Heart left ventricle (tissue), 16 donors: ENCODE measurements around the gene MYO1C. TPM values are rescaled to one million over a fixed set of nuclear protein-coding genes. Genes with fewer than 3 reads are reported as not detected.

Experiments
- ATAC-seq, 4 donors: fragments of 200-7000 bp; cut with Tn5 transposase; one replicate each; pipeline ENCODE4 v1.9.1; 2020 to 2022; ENCODE audit warnings: moderate library complexity in 4 of 4, mild to moderate bottlenecking in 3 of 4, moderate number of reproducible peaks in 1 of 4
- DNase-seq, 5 donors: peaks; one replicate each; pipeline ENCODE4 v3.0.0-alpha.2; 2020
- H3K27ac ChIP-seq, 12 donors: fragments of 200-600 bp; sonication (generic) in 4 of 12; one replicate each; pipeline versions ENCODE4 v1.5.0 to v1.8.0; 2016 to 2022; ENCODE audit warnings: mild to moderate bottlenecking in 2 of 12
- H3K27me3 ChIP-seq, 9 donors: fragments of 200-600 bp; sonication (generic) in 2 of 9; one replicate each; pipeline versions ENCODE4 v1.5.1 to v1.8.0; 2016 to 2022; ENCODE audit warnings: mild to moderate bottlenecking in 3 of 9
- H3K36me3 ChIP-seq, 9 donors: fragments of 200-600 bp; sonication (generic) in 2 of 9; one replicate each; pipeline versions ENCODE4 v1.5.0 to v1.8.0; 2018 to 2022; ENCODE audit warnings: mild to moderate bottlenecking in 2 of 9
- H3K4me1 ChIP-seq, 12 donors: fragments of 200-600 bp; sonication (generic) in 4 of 12; one replicate each; pipeline versions ENCODE4 v1.5.0 to v1.8.0; 2016 to 2022; ENCODE audit warnings: mild to moderate bottlenecking in 3 of 12
- H3K4me3 ChIP-seq, 12 donors: fragments of 200-600 bp; sonication (generic) in 4 of 12; one replicate each; pipeline versions ENCODE4 v1.5.0 to v1.8.0; 2017 to 2022; ENCODE audit warnings: mild to moderate bottlenecking in 9 of 12, moderate library complexity in 4 of 12
- H3K9me3 ChIP-seq, 12 donors: fragments of 200-600 bp; sonication (generic) in 4 of 12; one replicate each; pipeline versions ENCODE4 v1.5.0 to v1.8.0; 2016 to 2022; ENCODE audit warnings: mild to moderate bottlenecking in 1 of 12
- POLR2A ChIP-seq, 2 donors: fragments of 450-650 bp; IDR thresholded peaks; one replicate each; pipeline ENCODE4 v1.6.1; 2017; ENCODE audit warnings: antibody characterized with exemption in 2 of 2, mild to moderate bottlenecking in 2 of 2, moderate library complexity in 2 of 2
- WGBS, 4 donors: extraction: QIAGEN DNeasy Blood & Tissue Kit in 2 of 4; methylation state at CpG; one replicate each; pipeline versions ENCODE4 v1.1.5 to v1.1.7; 2013 to 2018; 5-methylcytosine and 5-hydroxymethylcytosine counted together
- intact Hi-C, 10 donors: fragments of 100-400 bp; cut with DNase I; formaldehyde crosslinking; loops; one replicate each; pipeline versions ENCODE4 v1.11.1 to v1.14.2; 2022
- polyA plus RNA-seq, 2 donors: library from polyadenylated mRNA; stranded (reverse); fragments of 200-250 nt; gene quantifications; one replicate each; pipeline ENCODE4 v1.2.3, GENCODE V29; 2013
- total RNA-seq, 9 donors: library from RNA; depleted of rRNA in 2 of 9; stranded (reverse); fragments of >200 nt in 2 of 9; fragmentation: NEBNext Ultra II Directional in 3 of 9; extraction: Animal tissue kit (Norgen Biotek cat#: 25700) in 3 of 9; gene quantifications; one replicate each; pipeline versions ENCODE4 v1.1.0 to v1.2.4, GENCODE V29; 2016 to 2023
- TF ChIP-seq, protein P1 (sequence below), 12 donors: fragments of 200-600 bp; sonication (generic) in 4 of 12; IDR thresholded peaks; one replicate each; pipeline versions ENCODE4 v1.5.0 to v1.8.0; 2018 to 2022; ENCODE audit warnings: antibody characterized with exemption in 12 of 12, mild to moderate bottlenecking in 5 of 12
- donor health status: ischemic (EF 13 %, LVEDD 7.1; RV severe dilation, severe dysfunction).
- donor health status: healthy with polysubstance abuse.
- donor health status: DM: no; HTN: yes; CAD: no.
- donor health status: DM: no; HTN: no; CAD: no.
- donor health status: ischemic (EF 25% LVEDD 6.9; RV normal size, moderate dysfunction).
- donor health status: ischemic (EF 25% LVEDD 5.7; RV mildly dilated, moderate dysfunction).
- donor health status: healthy.
- donor health status: DM: yes; HTN: yes; CAD: no.
- donor health status: ischemic (EF 35%, LVEDD 5.7; RV mildly dilated, moderate dysfunction).
- donor health status: nonischemic (EF 11% LVEDD 7.7; RV severe dilation, severe dysfunction).
- donor health status: DM: yes; HTN: yes; CAD: no.
- donor health status: PGD.
- donor health status: ischemic (EF 29% LVEDD 5.4; RV normal size, mild dysfunction).
- donor health status: nonischemic (EF 23%, LVEDD 6.1; RV moderate dilation, normal function).

The MYO1C gene
- total and polyA plus RNA-seq, 11 donors = 89.6 to 259 (median 174) TPM

DNA sequence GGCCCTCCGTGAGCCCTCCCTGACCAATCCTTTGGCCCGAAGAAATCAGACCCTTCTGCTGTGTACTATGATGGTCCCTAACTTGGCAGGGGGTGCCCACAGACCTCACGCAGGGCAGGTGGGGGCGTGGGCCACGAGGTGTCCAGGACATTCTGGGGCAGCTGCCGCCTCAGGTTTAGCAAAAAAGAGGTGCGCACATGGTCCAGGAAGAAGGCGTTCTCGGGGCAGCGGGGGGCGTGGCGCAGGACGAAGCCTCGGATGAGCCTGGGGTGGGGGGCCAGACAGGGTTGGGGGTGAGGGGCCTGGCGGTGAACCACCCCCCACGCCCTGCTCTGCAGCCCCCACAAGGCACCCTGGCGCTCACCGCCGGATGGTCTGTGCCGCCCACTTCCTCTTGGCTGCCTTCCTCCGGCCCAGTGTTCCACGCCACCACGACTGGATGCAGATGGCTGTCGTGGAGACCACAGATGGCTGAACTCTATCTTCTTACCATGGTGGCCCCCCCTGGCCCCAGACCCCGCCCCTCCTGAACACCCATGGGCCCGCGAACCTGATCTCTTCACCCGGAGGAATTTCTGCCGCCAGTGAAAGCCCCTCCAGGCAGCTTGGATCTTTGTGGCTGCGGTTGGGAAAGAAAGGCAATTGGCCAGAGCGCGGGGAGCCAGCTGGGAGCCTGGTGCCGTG, 22.3 kb downstream of the MYO1C start:
- Histone ChIP-seq H3K4me1 (peaks cover 0 to 13% (median 2%) of the 10 kb centered on the region in 12 donors), H3K27me3 (no peaks in the 10 kb centered on the region), H3K27ac (no peak overlapping the region), H3K9me3 (no peaks in the 10 kb centered on the region), H3K36me3 (peaks cover 0 to 99% (median 94%) of the 10 kb centered on the region in 9 donors), H3K4me3 (no peak overlapping the region)
- DNase-seq = no peak
- no peak for TF ChIP-seq POLR2A (IDR thresholded peaks at IDR 0.05)
- TF ChIP-seq, protein P1, sequence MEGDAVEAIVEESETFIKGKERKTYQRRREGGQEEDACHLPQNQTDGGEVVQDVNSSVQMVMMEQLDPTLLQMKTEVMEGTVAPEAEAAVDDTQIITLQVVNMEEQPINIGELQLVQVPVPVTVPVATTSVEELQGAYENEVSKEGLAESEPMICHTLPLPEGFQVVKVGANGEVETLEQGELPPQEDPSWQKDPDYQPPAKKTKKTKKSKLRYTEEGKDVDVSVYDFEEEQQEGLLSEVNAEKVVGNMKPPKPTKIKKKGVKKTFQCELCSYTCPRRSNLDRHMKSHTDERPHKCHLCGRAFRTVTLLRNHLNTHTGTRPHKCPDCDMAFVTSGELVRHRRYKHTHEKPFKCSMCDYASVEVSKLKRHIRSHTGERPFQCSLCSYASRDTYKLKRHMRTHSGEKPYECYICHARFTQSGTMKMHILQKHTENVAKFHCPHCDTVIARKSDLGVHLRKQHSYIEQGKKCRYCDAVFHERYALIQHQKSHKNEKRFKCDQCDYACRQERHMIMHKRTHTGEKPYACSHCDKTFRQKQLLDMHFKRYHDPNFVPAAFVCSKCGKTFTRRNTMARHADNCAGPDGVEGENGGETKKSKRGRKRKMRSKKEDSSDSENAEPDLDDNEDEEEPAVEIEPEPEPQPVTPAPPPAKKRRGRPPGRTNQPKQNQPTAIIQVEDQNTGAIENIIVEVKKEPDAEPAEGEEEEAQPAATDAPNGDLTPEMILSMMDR (IDR thresholded peaks at IDR 0.05) = no peak
- intact Hi-C loops = no loop called here
- WGBS, 4 donors = 74 to 84% (median 81%) methylated on average over 33 of the region's 33 CpGs
- ATAC-seq = no peak

DNA sequence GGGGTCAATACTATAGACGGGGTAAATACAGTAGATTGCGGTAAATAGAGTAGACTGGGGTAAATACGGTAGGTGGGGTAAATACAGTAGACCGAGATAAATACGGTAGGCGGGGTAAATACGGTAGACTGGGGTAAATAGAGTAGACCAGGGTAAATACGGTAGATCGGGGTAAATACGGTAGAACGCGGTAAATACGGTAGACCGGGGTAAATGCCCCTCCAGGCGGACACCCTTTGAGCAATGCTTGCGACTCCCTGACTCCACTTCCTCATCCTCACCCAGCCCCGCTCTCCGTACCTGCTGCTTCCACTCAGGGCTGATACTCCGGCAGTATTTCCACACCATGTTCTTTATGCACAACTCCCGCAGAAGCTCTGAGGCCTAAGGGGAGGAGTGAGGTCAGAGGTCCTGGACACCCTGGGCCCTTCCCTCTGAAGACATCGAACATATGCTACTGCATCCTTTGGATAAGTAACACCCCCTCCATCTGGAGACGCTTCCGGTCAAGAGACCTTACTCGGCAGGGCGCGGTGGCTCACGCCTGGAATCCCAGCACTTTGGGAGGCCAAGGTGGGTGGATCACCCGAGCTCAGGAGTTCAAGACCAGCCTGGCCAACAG, 23.1 kb downstream of the MYO1C start:
- DNase-seq = no peak
- H3K36me3 ChIP-seq = peaks cover 0 to 98% (median 93%) of the 10 kb centered on the region in 9 donors
- peaks cover 0 to 7% (median 0%) of the 10 kb centered on the region in 12 donors for H3K4me1 ChIP-seq
- intact Hi-C loops = loop anchor here in 1 of 10 donors (5.0 kb wide), 1 partner anchor 102 kb away; no protein-coding TSS in a partner anchor
- H3K27me3 ChIP-seq = no peaks in the 10 kb centered on the region
- WGBS, 4 donors = 59 to 73% (median 69%) methylated on average over 27 to 28 of the region's 28 CpGs
- H3K27ac ChIP-seq = no peak overlapping the region
- peak; percentile 34 to 65 (median 46) for ATAC-seq
- no peak for TF ChIP-seq POLR2A (IDR thresholded peaks at IDR 0.05)
- no peaks in the 10 kb centered on the region for H3K9me3 ChIP-seq
- no peak overlapping the region for H3K4me3 ChIP-seq

DNA sequence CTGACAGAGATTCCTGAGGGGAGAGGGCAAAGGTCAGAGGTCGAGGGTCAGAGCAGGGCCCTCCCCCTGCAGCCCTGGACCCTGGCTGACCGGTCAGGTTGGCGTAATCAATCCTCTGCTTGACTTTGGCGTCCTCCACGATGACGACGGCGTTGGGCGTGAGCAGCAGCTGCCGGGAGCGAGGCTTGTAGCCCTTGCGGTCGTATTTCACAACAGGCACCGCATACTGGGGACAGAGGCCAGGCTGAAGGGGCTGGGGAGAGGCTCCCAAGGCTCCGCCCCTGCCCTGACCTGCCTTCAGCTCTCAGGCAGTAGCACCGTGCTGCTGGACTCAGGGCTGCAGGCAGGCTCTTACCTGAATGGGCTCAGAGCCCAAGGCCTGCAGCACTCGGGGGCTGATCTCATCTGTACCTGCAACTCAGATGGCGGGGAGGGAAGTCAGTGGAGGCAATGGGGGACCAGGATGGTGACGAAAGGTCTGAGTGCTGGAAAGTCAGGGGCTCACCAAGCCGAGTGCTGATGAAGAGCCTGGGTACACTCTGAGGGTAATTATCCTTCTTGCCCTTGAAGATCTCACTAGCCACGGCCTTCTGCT, 24.5 kb downstream of the MYO1C start:
- H3K27me3 ChIP-seq = no peaks in the 10 kb centered on the region
- intact Hi-C loops = loop anchor here in 1 of 10 donors (5.0 kb wide), 1 partner anchor 101 kb away; no protein-coding TSS in a partner anchor
- DNase-seq = no peak
- peaks cover 0 to 92% (median 87%) of the 10 kb centered on the region in 9 donors for H3K36me3 ChIP-seq
- H3K4me3 ChIP-seq = no peak overlapping the region
- 77 to 84% (median 80%) methylated on average over 19 to 21 of the region's 21 CpGs for WGBS, 4 donors
- ATAC-seq = no peak
- H3K9me3 ChIP-seq = no peaks in the 10 kb centered on the region
- no peak for TF ChIP-seq POLR2A (IDR thresholded peaks at IDR 0.05)
- TF ChIP-seq, protein P1 (IDR thresholded peaks at IDR 0.05) = no peak
- H3K4me1 ChIP-seq = peaks cover 0 to 19% (median 0%) of the 10 kb centered on the region in 12 donors
- H3K27ac ChIP-seq = no peak overlapping the region

DNA sequence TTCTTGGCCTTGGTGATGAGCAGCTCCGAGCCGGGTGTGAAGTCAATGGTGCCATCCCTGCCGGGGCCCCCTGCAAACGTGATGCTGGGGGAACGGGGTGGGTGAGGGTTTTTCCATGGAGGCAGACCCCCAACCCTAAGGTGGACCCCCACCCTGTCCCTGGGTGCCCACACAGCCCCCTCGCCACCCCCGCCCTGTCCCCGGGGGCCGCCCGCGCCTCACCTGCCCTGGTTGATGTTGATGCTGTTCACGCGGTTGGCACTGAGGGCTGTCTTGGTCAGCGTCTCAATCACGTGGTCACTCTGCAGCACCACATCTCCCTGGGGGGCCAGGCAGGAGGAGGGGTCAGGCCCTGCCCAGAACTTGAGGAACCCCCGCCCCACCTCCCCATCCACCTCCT, 25.2 kb downstream of the MYO1C start:
- no peaks in the 10 kb centered on the region for H3K9me3 ChIP-seq
- no peak for TF ChIP-seq POLR2A (IDR thresholded peaks at IDR 0.05)
- TF ChIP-seq, protein P1 (IDR thresholded peaks at IDR 0.05) = no peak
- intact Hi-C loops = loop anchor here in 1 of 10 donors (5.0 kb wide), 1 partner anchor 100 kb away; no protein-coding TSS in a partner anchor
- H3K27me3 ChIP-seq = no peaks in the 10 kb centered on the region
- DNase-seq = no peak
- no peak overlapping the region for H3K27ac ChIP-seq
- ATAC-seq = no peak
- H3K4me1 ChIP-seq = peaks cover 0 to 26% (median 6%) of the 10 kb centered on the region in 12 donors
- WGBS, 4 donors = 83 to 93% (median 90%) methylated on average over 12 to 16 of the region's 16 CpGs
- no peak overlapping the region for H3K4me3 ChIP-seq
- peaks cover 0 to 85% (median 79%) of the 10 kb centered on the region in 9 donors for H3K36me3 ChIP-seq
